IgD-negative memory B cell (primary cell): ENCODE data around the gene RAD51B. TPM values are rescaled to one million over a fixed set of nuclear protein-coding genes. Genes with fewer than 3 reads are reported as not detected.

Experiments
- H3K27ac Mint-ChIP-seq, 3 donors: one replicate each; pipeline ENCODE4 v1.8.0; 2020 to 2022; ENCODE audit warnings: mild to moderate bottlenecking in 3 of 3, mixed read lengths in 3 of 3, moderate library complexity in 1 of 3
- H3K27me3 Mint-ChIP-seq: one replicate; pipeline ENCODE4 v1.8.0; 2021; ENCODE audit warnings: mixed read lengths
- H3K36me3 Mint-ChIP-seq: one replicate; pipeline ENCODE4 v1.8.0; 2020; ENCODE audit warnings: mild to moderate bottlenecking, mixed read lengths
- H3K4me1 Mint-ChIP-seq, 3 donors: one replicate each; pipeline ENCODE4 v1.8.0; 2020 to 2022; ENCODE audit warnings: mixed read lengths in 3 of 3, mild to moderate bottlenecking in 1 of 3
- H3K4me3 Mint-ChIP-seq, 4 donors: one replicate each; pipeline ENCODE4 v1.8.0; 2020 to 2022; ENCODE audit warnings: mild to moderate bottlenecking in 4 of 4, mixed read lengths in 4 of 4, moderate library complexity in 3 of 4
- H3K9me3 Mint-ChIP-seq, 3 donors: one replicate each; pipeline ENCODE4 v1.8.0; 2020 to 2021; ENCODE audit warnings: mixed read lengths in 3 of 3, mild to moderate bottlenecking in 1 of 3
- polyA plus RNA-seq: library from polyadenylated mRNA; unstranded; fragments of 300-500 nt; fragmentation: Illumina TruSeq; gene quantifications from one replicate; pipeline ENCODE4 v1.2.3, GENCODE V29; 2021

RAD51B gene
- polyA plus RNA-seq, 1 donor from 2014 or later, result 24.9 TPM

GRCh38 chr14:68246074-68246785 lies 426.7 kb downstream of the RAD51B start:
- Mint-ChIP-seq H3K36me3 (no peaks in the 10 kb centered on the region), H3K9me3 (no peaks in the 10 kb centered on the region), H3K27me3 (no peaks in the 10 kb centered on the region), H3K27ac (no peak overlapping the region), H3K4me3 (no peak overlapping the region), H3K4me1 (peaks cover 20 to 34% (median 28%) of the 10 kb centered on the region in 3 donors)

GRCh38 chr14:68246786-68247105 lies 427.2 kb downstream of the RAD51B start:
- Mint-ChIP-seq H3K9me3 (no peaks in the 10 kb centered on the region), H3K4me3 (no peak overlapping the region), H3K27me3 (no peaks in the 10 kb centered on the region), H3K36me3 (no peaks in the 10 kb centered on the region), H3K27ac (no peak overlapping the region), H3K4me1 (peaks cover 26 to 39% (median 34%) of the 10 kb centered on the region in 3 donors)

GRCh38 chr14:68247274-68247673 lies 427.7 kb downstream of the RAD51B start:
- peaks cover 30 to 42% (median 39%) of the 10 kb centered on the region in 3 donors for H3K4me1 Mint-ChIP-seq
- no peaks in the 10 kb centered on the region for H3K27me3 Mint-ChIP-seq

GRCh38 chr14:68247676-68248268 lies 428.2 kb downstream of the RAD51B start:
- H3K4me3 Mint-ChIP-seq, result peak overlapping the region in 1 of 4 donors; percentile 19
- H3K27me3 Mint-ChIP-seq, result no peaks in the 10 kb centered on the region
- H3K4me1 Mint-ChIP-seq, result peaks cover 31 to 42% (median 42%) of the 10 kb centered on the region in 3 donors

More at GRCh38 chr14:68247274-68247673, 427.7 kb downstream of the RAD51B start:
- H3K4me3 Mint-ChIP-seq, result no peak overlapping the region
- no peaks in the 10 kb centered on the region for H3K9me3 Mint-ChIP-seq
- no peaks in the 10 kb centered on the region for H3K36me3 Mint-ChIP-seq
- H3K27ac Mint-ChIP-seq, result no peak overlapping the region

GRCh38 chr14:68248481-68249255 lies 429.1 kb downstream of the RAD51B start:
- Mint-ChIP-seq H3K4me1 (peaks cover 33 to 44% (median 42%) of the 10 kb centered on the region in 3 donors), H3K27me3 (no peaks in the 10 kb centered on the region), H3K36me3 (no peaks in the 10 kb centered on the region), H3K4me3 (no peak overlapping the region), H3K27ac (peak overlapping the region; percentile 6 to 79 (median 70)), H3K9me3 (no peaks in the 10 kb centered on the region)

More at GRCh38 chr14:68247676-68248268, 428.2 kb downstream of the RAD51B start:
- peak overlapping the region in 1 of 3 donors; percentile 6 for H3K27ac Mint-ChIP-seq
- H3K9me3 Mint-ChIP-seq, result no peaks in the 10 kb centered on the region
- H3K36me3 Mint-ChIP-seq, result no peaks in the 10 kb centered on the region

GRCh38 chr14:68249661-68250451 lies 430.3 kb downstream of the RAD51B start:
- H3K4me3 Mint-ChIP-seq, result no peak overlapping the region
- H3K36me3 Mint-ChIP-seq, result no peaks in the 10 kb centered on the region
- peak overlapping the region in 2 of 3 donors; percentile 70 to 74 for H3K27ac Mint-ChIP-seq
- H3K9me3 Mint-ChIP-seq, result no peaks in the 10 kb centered on the region
- peaks cover 33 to 49% (median 43%) of the 10 kb centered on the region in 3 donors for H3K4me1 Mint-ChIP-seq
- H3K27me3 Mint-ChIP-seq, result no peaks in the 10 kb centered on the region

- peak overlapping the region in 2 of 4 donors; percentile 17 to 74 for H3K4me3 Mint-ChIP-seq
- peaks cover 36 to 56% (median 53%) of the 10 kb centered on the region in 3 donors for H3K4me1 Mint-ChIP-seq
- H3K27ac Mint-ChIP-seq, result peak overlapping the region; percentile 30 to 65 (median 51)
- no peaks in the 10 kb centered on the region for H3K27me3 Mint-ChIP-seq
- H3K36me3 Mint-ChIP-seq, result no peaks in the 10 kb centered on the region
- no peaks in the 10 kb centered on the region for H3K9me3 Mint-ChIP-seq
Observed at GRCh38 chr14:68250927-68251768, 431.6 kb downstream of the RAD51B start.

- H3K9me3 Mint-ChIP-seq, result no peaks in the 10 kb centered on the region
- H3K4me1 Mint-ChIP-seq, result peaks cover 41 to 56% (median 53%) of the 10 kb centered on the region in 3 donors
- no peaks in the 10 kb centered on the region for H3K27me3 Mint-ChIP-seq
- peak overlapping the region; percentile 30 to 51 (median 49) for H3K27ac Mint-ChIP-seq
- peak overlapping the region in 1 of 4 donors; percentile 74 for H3K4me3 Mint-ChIP-seq
- no peaks in the 10 kb centered on the region for H3K36me3 Mint-ChIP-seq
Observed at GRCh38 chr14:68251769-68252100, 432.2 kb downstream of the RAD51B start.

GRCh38 chr14:68253160-68253780 lies 433.7 kb downstream of the RAD51B start:
- no peak overlapping the region for H3K27ac Mint-ChIP-seq
- H3K4me3 Mint-ChIP-seq, result no peak overlapping the region
- H3K36me3 Mint-ChIP-seq, result no peaks in the 10 kb centered on the region
- H3K9me3 Mint-ChIP-seq, result no peaks in the 10 kb centered on the region
- no peaks in the 10 kb centered on the region for H3K27me3 Mint-ChIP-seq
- peaks cover 41 to 53% (median 47%) of the 10 kb centered on the region in 3 donors for H3K4me1 Mint-ChIP-seq

GRCh38 chr14:68253878-68254528 lies 434.4 kb downstream of the RAD51B start:
- H3K36me3 Mint-ChIP-seq, result no peaks in the 10 kb centered on the region
- no peak overlapping the region for H3K4me3 Mint-ChIP-seq
- peaks cover 45 to 53% (median 45%) of the 10 kb centered on the region in 3 donors for H3K4me1 Mint-ChIP-seq
- no peaks in the 10 kb centered on the region for H3K9me3 Mint-ChIP-seq
- H3K27me3 Mint-ChIP-seq, result no peaks in the 10 kb centered on the region
- no peak overlapping the region for H3K27ac Mint-ChIP-seq

- no peaks in the 10 kb centered on the region for H3K27me3 Mint-ChIP-seq
- H3K27ac Mint-ChIP-seq, result peak overlapping the region in 1 of 3 donors; percentile 15
- peak overlapping the region in 1 of 4 donors; percentile 39 for H3K4me3 Mint-ChIP-seq
- H3K4me1 Mint-ChIP-seq, result peaks cover 42 to 45% (median 43%) of the 10 kb centered on the region in 3 donors
- H3K36me3 Mint-ChIP-seq, result no peaks in the 10 kb centered on the region
- no peaks in the 10 kb centered on the region for H3K9me3 Mint-ChIP-seq
Observed at GRCh38 chr14:68254669-68255527, 435.3 kb downstream of the RAD51B start.

- H3K27ac Mint-ChIP-seq, result peak overlapping the region in 2 of 3 donors; percentile 15 to 41
- no peaks in the 10 kb centered on the region for H3K9me3 Mint-ChIP-seq
- peaks cover 42 to 47% (median 43%) of the 10 kb centered on the region in 3 donors for H3K4me1 Mint-ChIP-seq
- no peaks in the 10 kb centered on the region for H3K36me3 Mint-ChIP-seq
- H3K4me3 Mint-ChIP-seq, result peak overlapping the region in 1 of 4 donors; percentile 52
- H3K27me3 Mint-ChIP-seq, result no peaks in the 10 kb centered on the region
Observed at GRCh38 chr14:68255693-68256178, 436.2 kb downstream of the RAD51B start.
